ENCODE measurements around the gene EIF3D. TPM values are rescaled to one million over a fixed set of nuclear protein-coding genes. Genes with fewer than 3 reads are reported as not detected.

EIF3D gene
- total RNA-seq, 1 experiment from 2014 or later: 306 TPM

- ChIA-PET RAD21 (ENCODE audit: low non-redundant PET in 1 of 2, low total read pairs in 2 of 2, uncharacterized antibody in 2 of 2, unreplicated experiment in 2 of 2) (no interaction called here), POLR2A (interaction anchor here (1.0 to 2.0 kb wide), 3 partner anchors 12 to 78 kb away, joined by 3 to 5 read pairs (median 5); partner anchors contain the start of gene MYH9), CTCF (interaction anchor here (3.8 kb wide), 1 partner anchor 165 kb away, joined by 20 read pairs; no protein-coding TSS in a partner anchor)
- peak overlapping the region; percentile 80 for H3K4me2 ChIP-seq (ENCODE audit: low read length)
- peaks cover 72 to 84% of the 10 kb centered on the region in 2 experiments for H3K4me1 ChIP-seq (ENCODE audit: control insufficient read depth in 1 of 2, insufficient read depth in 2 of 2, low read length in 2 of 2)
- no peaks in the 10 kb centered on the region for H3K9me2 ChIP-seq (ENCODE audit: insufficient read depth)
- no peak for TF ChIP-seq SIN3A (IDR thresholded peaks at IDR 0.05; ENCODE audit: low read depth)
- no peak for TF ChIP-seq ELF1 (IDR thresholded peaks at IDR 0.05; ENCODE audit: borderline replicate concordance, low read depth)
- TF ChIP-seq CEBPB (IDR thresholded peaks at IDR 0.05; ENCODE audit: low read depth): no peak
- TF ChIP-seq REST (IDR thresholded peaks at IDR 0.05; ENCODE audit: low read depth): no peak
- TF ChIP-seq SP1 (IDR thresholded peaks at IDR 0.05; ENCODE audit: low read depth): no peak
- TF ChIP-seq ZFX (IDR thresholded peaks at IDR 0.05): no peak
- TF ChIP-seq YY1 (IDR thresholded peaks at IDR 0.05; ENCODE audit: extremely low read depth, insufficient replicate concordance, low read depth, low read length): no peak
- TF ChIP-seq CBX3 (IDR thresholded peaks at IDR 0.05; ENCODE audit: low read depth): no peak
- TF ChIP-seq ATF3 (IDR thresholded peaks at IDR 0.05): no peak
- TF ChIP-seq EZH2phosphoT487 (IDR thresholded peaks at IDR 0.05; ENCODE audit: borderline replicate concordance): no peak
- TF ChIP-seq ZBTB33 (IDR thresholded peaks at IDR 0.05; ENCODE audit: extremely low read depth, insufficient replicate concordance, low read length): no peak
- no peak for TF ChIP-seq EGR1 (IDR thresholded peaks at IDR 0.05; ENCODE audit: low read depth)
- TF ChIP-seq ZNF274 (IDR thresholded peaks at IDR 0.05; ENCODE audit: low read depth, low read length): no peak
- TF ChIP-seq MAX (IDR thresholded peaks at IDR 0.05): no peak
- no peak for TF ChIP-seq CTCF (IDR thresholded peaks at IDR 0.05 in 2 of 3, conservative IDR thresholded peaks at IDR 0.05 in 1 of 3; ENCODE audit: borderline replicate concordance in 1 of 3, insufficient read depth in 1 of 3, low read depth in 2 of 3, low read length in 2 of 3)
- no peak for TF ChIP-seq POLR2AphosphoS5 (IDR thresholded peaks at IDR 0.05; ENCODE audit: low read depth, low read length)
- peak overlapping the region; percentile 77 for H3K27ac ChIP-seq (ENCODE audit: low read depth, low read length)
- intact Hi-C loops (cut with micrococcal nuclease): loop anchor here (5.0 kb wide), 1 partner anchor 79 kb away; the partner anchor contains the start of gene MYH9
- no peaks in the 10 kb centered on the region for H3K9me3 ChIP-seq (ENCODE audit: control insufficient read depth in 1 of 2, insufficient read depth in 1 of 2, low read depth in 1 of 2, low read length in 2 of 2)
- no TSS peak for BruUV-seq (replicated peaks)
- H3K79me2 ChIP-seq (ENCODE audit: insufficient read depth, low read length): no peaks in the 10 kb centered on the region
- peak overlapping the region; percentile 54; the same call in 1 of the 2 replicates for H3K9ac ChIP-seq (ENCODE audit: low read length)
- H4K20me1 ChIP-seq (ENCODE audit: insufficient read depth): no peaks in the 10 kb centered on the region
- ATAC-seq: no peak
- H3K27me3 ChIP-seq (ENCODE audit: insufficient read depth, low read length): no peaks in the 10 kb centered on the region
- no peak for DNase-seq (ENCODE audit: low read depth, low spot score)
- no peak overlapping the region for H3K4me3 ChIP-seq (replicated peaks in 1 of 2; ENCODE audit: low read depth in 1 of 2, low read length in 2 of 2)
- no peak overlapping the region for H2AFZ ChIP-seq (ENCODE audit: low read depth, low read length, poor library complexity, severe bottlenecking)
- peaks cover 0 to 8% of the 10 kb centered on the region in 2 experiments; a peak in 1 of 4 replicates for H3K36me3 ChIP-seq (ENCODE audit: control insufficient read depth in 1 of 2, insufficient read depth in 2 of 2, low read length in 2 of 2)
These were observed 62.7 kb downstream of the EIF3D start for GRCh38 chr22:36466258-36466657.

Data from HCT116 (cell line).